HCT116 (cell line): Measurements from ENCODE around the gene MSRB3. TPM values are rescaled to one million over a fixed set of nuclear protein-coding genes. Genes with fewer than 3 reads are reported as not detected.

ENCODE experiments used
- ATAC-seq: fragments of 200-7000 bp; cut with Tn5 transposase; 2 replicates; pipeline ENCODE4 v1.9.1; 2020; ENCODE audit warnings: mild to moderate bottlenecking, moderate library complexity
- BruUV-seq: library from RNA; stranded (reverse); fragments of 400-500 nt; replicated peaks from 2 replicates; lab custom pipeline; 2021; lab: Mats Ljungman, UMichigan
- CTCF ChIA-PET: fragments of 300-600 bp; sonication (Branson Sonifier 250); formaldehyde crosslinking; loops from one replicate; lab custom pipeline; 2021; ENCODE audit warnings: antibody characterized with exemption; lab: Charles Lee
- POLR2A ChIA-PET: fragments of 300-600, 350-600 bp; sonication (Branson Sonifier 250); formaldehyde crosslinking; loops from one replicate; lab custom pipeline; 2021; ENCODE audit warnings: antibody characterized with exemption; lab: Charles Lee
- RAD21 ChIA-PET, 2 experiments: fragments of 300-600 bp; sonication (Branson Sonifier 250); formaldehyde crosslinking; loops; one replicate each; lab custom pipeline; 2023; ENCODE audit warnings: low total read pairs in 2 of 2; ENCODE audit not compliant: uncharacterized antibody in 2 of 2, unreplicated experiment in 2 of 2, low non-redundant PET in 1 of 2; lab: Charles Lee
- DNase-seq: peaks from one replicate; pipeline ENCODE4 v3.0.0-alpha.2; 2010; ENCODE audit warnings: low read depth, low spot score
- H2AFZ ChIP-seq: fragments of 200-600 bp; shearing (Covaris generic), sonication (generic); 2 replicates; pipeline ENCODE4 v1.6.1; 2017; ENCODE audit warnings: low read depth, mixed run types, mixed read lengths, antibody characterized with exemption, low read length; ENCODE audit not compliant: poor library complexity, severe bottlenecking
- H3K27ac ChIP-seq: 2 replicates; pipeline ENCODE4 v1.5.1; 2012; ENCODE audit warnings: low read depth, low read length
- H3K27me3 ChIP-seq: fragments of 200-600 bp; sonication (generic); 2 replicates; pipeline ENCODE4 v1.6.1; 2016; ENCODE audit warnings: mixed run types, low read length, mixed read lengths; ENCODE audit not compliant: insufficient read depth
- H3K36me3 ChIP-seq, 2 experiments: fragments of 200-500 bp in 1 of 2; fragments of 200-600 bp in 1 of 2; sonication (Bioruptor generic) in 1 of 2; sonication (generic) in 1 of 2; 2 replicates each; pipeline versions ENCODE4 v1.5.1 to v1.6.1; 2014 to 2016; ENCODE audit warnings: low read length in 2 of 2, inconsistent platforms in 1 of 2, mixed read lengths in 1 of 2, mixed run types in 1 of 2; ENCODE audit not compliant: insufficient read depth in 2 of 2, control insufficient read depth in 1 of 2
- H3K4me1 ChIP-seq, 2 experiments: fragments of 200-600 bp in 1 of 2; sonication (generic) in 1 of 2; 2 replicates each; pipeline versions ENCODE4 v1.5.1 to v1.6.1; 2012 to 2017; ENCODE audit warnings: low read length in 2 of 2, inconsistent platforms in 1 of 2, mild to moderate bottlenecking in 1 of 2, mixed read lengths in 1 of 2, mixed run types in 1 of 2, moderate library complexity in 1 of 2; ENCODE audit not compliant: insufficient read depth in 2 of 2, control insufficient read depth in 1 of 2
- H3K4me2 ChIP-seq: fragments of 200-600 bp; sonication (generic); 2 replicates; pipeline ENCODE4 v1.6.1; 2017; ENCODE audit warnings: mixed run types, low read length, mixed read lengths
- H3K4me3 ChIP-seq, 2 experiments: fragments of 200-600 bp in 1 of 2; sonication (generic) in 1 of 2; replicated peaks in 1 of 2; 2 replicates each; pipeline ENCODE4 v1.5.1; 2011 to 2016; ENCODE audit warnings: low read length in 2 of 2, control low read depth in 1 of 2, low read depth in 1 of 2, mild to moderate bottlenecking in 1 of 2, mixed read lengths in 1 of 2, mixed run types in 1 of 2
- H3K79me2 ChIP-seq: fragments of 200-600 bp; sonication (generic); 2 replicates; pipeline ENCODE4 v1.6.1; 2017; ENCODE audit warnings: mild to moderate bottlenecking, mixed run types, low read length, moderate library complexity, mixed read lengths; ENCODE audit not compliant: insufficient read depth
- H3K9ac ChIP-seq: fragments of 200-600 bp; sonication (generic); 2 replicates; pipeline ENCODE4 v1.6.1; 2016; ENCODE audit warnings: low read length, mixed read lengths
- H3K9me2 ChIP-seq: fragments of 200-600 bp; sonication (generic), shearing (Covaris generic); 2 replicates; pipeline ENCODE4 v1.6.1; 2017; ENCODE audit warnings: mixed run types, mild to moderate bottlenecking, moderate library complexity; ENCODE audit not compliant: insufficient read depth
- H3K9me3 ChIP-seq, 2 experiments: fragments of 200-500 bp in 1 of 2; fragments of 200-600 bp in 1 of 2; sonication (Bioruptor generic) in 1 of 2; sonication (generic) in 1 of 2; 2 replicates each; pipeline ENCODE4 v1.6.1; 2014 to 2017; ENCODE audit warnings: low read length in 2 of 2, mixed read lengths in 2 of 2, inconsistent platforms in 1 of 2, low read depth in 1 of 2, mild to moderate bottlenecking in 1 of 2, mixed run types in 1 of 2, moderate library complexity in 1 of 2; ENCODE audit not compliant: control insufficient read depth in 1 of 2, insufficient read depth in 1 of 2
- H4K20me1 ChIP-seq: fragments of 200-600 bp; sonication (generic), shearing (Covaris generic); 2 replicates; pipeline ENCODE4 v1.6.1; 2017; ENCODE audit warnings: mixed run types, mild to moderate bottlenecking, moderate library complexity; ENCODE audit not compliant: insufficient read depth
- CBX3 ChIP-seq: IDR thresholded peaks from 2 replicates; pipeline ENCODE4 v1.6.1; 2012; ENCODE audit warnings: low read depth
- CEBPB ChIP-seq: IDR thresholded peaks from 2 replicates; pipeline ENCODE4 v1.6.1; 2012; ENCODE audit warnings: low read depth
- CTCF ChIP-seq, 3 experiments: fragments of 200-600 bp in 1 of 3; sonication (generic) in 1 of 3; IDR thresholded peaks in 2 of 3; conservative IDR thresholded peaks in 1 of 3; 2 replicates each; pipeline ENCODE4 v1.5.1; 2012 to 2017; ENCODE audit warnings: low read depth in 2 of 3, low read length in 2 of 3, antibody characterized with exemption in 1 of 3, borderline replicate concordance in 1 of 3, control low read depth in 1 of 3, mild to moderate bottlenecking in 1 of 3, mixed read lengths in 1 of 3, mixed run types in 1 of 3, moderate library complexity in 1 of 3; ENCODE audit not compliant: insufficient read depth in 1 of 3
- ELF1 ChIP-seq: IDR thresholded peaks from 2 replicates; pipeline ENCODE4 v1.6.1; 2012; ENCODE audit warnings: low read depth, borderline replicate concordance
- EZH2phosphoT487 ChIP-seq: fragments of 200-600 bp; IDR thresholded peaks from 2 replicates; pipeline ENCODE4 v1.6.1; 2018; ENCODE audit warnings: antibody characterized with exemption, borderline replicate concordance
- FOSL1 ChIP-seq: IDR thresholded peaks from 2 replicates; pipeline ENCODE4 v1.6.1; 2012; ENCODE audit warnings: low read depth
- JUND ChIP-seq: IDR thresholded peaks from 2 replicates; pipeline ENCODE4 v1.6.1; 2012
- MAX ChIP-seq: IDR thresholded peaks from 2 replicates; pipeline ENCODE4 v1.6.1; 2012
- POLR2A ChIP-seq: IDR thresholded peaks from 2 replicates; pipeline ENCODE4 v1.7.0; 2011; ENCODE audit warnings: borderline replicate concordance; ENCODE audit not compliant: insufficient read depth, insufficient read length; ENCODE audit errors: extremely low read depth
- POLR2AphosphoS5 ChIP-seq: IDR thresholded peaks from 2 replicates; pipeline ENCODE4 v1.6.1; 2011; ENCODE audit warnings: mild to moderate bottlenecking, low read depth, low read length, moderate library complexity
- RAD21 ChIP-seq: IDR thresholded peaks from 2 replicates; pipeline ENCODE4 v1.6.1; 2012; ENCODE audit warnings: low read depth, mild to moderate bottlenecking
- SIN3A ChIP-seq: IDR thresholded peaks from 2 replicates; pipeline ENCODE4 v1.6.1; 2012; ENCODE audit warnings: low read depth
- SP1 ChIP-seq: IDR thresholded peaks from 2 replicates; pipeline ENCODE4 v1.6.1; 2012; ENCODE audit warnings: low read depth
- SRF ChIP-seq: IDR thresholded peaks from 2 replicates; pipeline ENCODE4 v1.6.1; 2012; ENCODE audit warnings: low read depth
- TCF7L2 ChIP-seq: IDR thresholded peaks from 2 replicates; pipeline ENCODE4 v1.7.0; 2011; ENCODE audit warnings: borderline replicate concordance, inconsistent platforms; ENCODE audit not compliant: insufficient read depth, insufficient read length; ENCODE audit errors: extremely low read depth
- ZBTB33 ChIP-seq: IDR thresholded peaks from 2 replicates; pipeline ENCODE4 v1.6.1; 2011; ENCODE audit warnings: mild to moderate bottlenecking, low read length, moderate library complexity; ENCODE audit not compliant: insufficient replicate concordance; ENCODE audit errors: extremely low read depth
- intact Hi-C: fragments of 100-400 bp; cut with micrococcal nuclease; formaldehyde crosslinking; loops from 2 replicates; pipeline ENCODE4 v1.10.0; 2022
- total RNA-seq: library from RNA; stranded (reverse); gene quantifications from one replicate; pipeline ENCODE4 v1.2.1, GENCODE V29; 2021; ENCODE audit not compliant: unreplicated experiment

MSRB3 gene
- total RNA-seq, 1 experiment from 2014 or later, result 8.2 TPM

GRCh38 chr12:65494537-65494936, 216.1 kb downstream of the MSRB3 start:
- ChIA-PET CTCF (no interaction called here), RAD21 (no interaction called here)

GRCh38 chr12:65495233-65495632, 216.8 kb downstream of the MSRB3 start:
- POLR2A ChIA-PET, result interaction anchor here (1.1 to 2.4 kb wide), 5 partner anchors 15 to 189 kb away, joined by 3 to 11 read pairs (median 6); no protein-coding TSS in a partner anchor
- ATAC-seq (peak; percentile 86), DNase-seq (peak; percentile 88)
- no peak overlapping the region for H3K4me3 ChIP-seq
- H3K9me2 ChIP-seq, result no peaks in the 10 kb centered on the region
- no peaks in the 10 kb centered on the region for H4K20me1 ChIP-seq
- H3K9ac ChIP-seq, result peak overlapping the region; percentile 70
- peak overlapping the region; percentile 87 for H3K27ac ChIP-seq
- RAD21 ChIA-PET, result no interaction called here
- CTCF ChIA-PET, result no interaction called here
- peak overlapping the region; percentile 59 for H3K4me2 ChIP-seq
- no peak overlapping the region for H2AFZ ChIP-seq
- H3K9me3 ChIP-seq, result no peaks in the 10 kb centered on the region
- intact Hi-C loops, result loop anchor here (5.0 kb wide), 2 partner anchors 63 to 183 kb away; no protein-coding TSS in a partner anchor
- no peaks in the 10 kb centered on the region for H3K27me3 ChIP-seq
- peaks cover 21% of the 10 kb centered on the region for H3K79me2 ChIP-seq
- peaks cover 0 to 10% of the 10 kb centered on the region in 2 experiments; a peak in 1 of 4 replicates for H3K36me3 ChIP-seq
- BruUV-seq, result no TSS peak
- peaks cover 84 to 86% of the 10 kb centered on the region in 2 experiments for H3K4me1 ChIP-seq
- TF ChIP-seq CTCF (IDR thresholded peaks at IDR 0.05 in 2 of 3, conservative IDR thresholded peaks at IDR 0.05 in 1 of 3; ENCODE audit: borderline replicate concordance in 1 of 3, insufficient read depth in 1 of 3, low read depth in 2 of 3, low read length in 2 of 3) (no peak), POLR2A (peak; percentile 35), TCF7L2 (peak; percentile 64), SIN3A (peak; percentile 88), EZH2phosphoT487 (no peak), ZBTB33 (no peak), MAX (peak; percentile 92), CBX3 (peak; percentile 74), FOSL1 (peak; percentile 76)

More at GRCh38 chr12:65494537-65494936, 216.1 kb downstream of the MSRB3 start:
- ATAC-seq (peak; percentile 51), DNase-seq (peak; percentile 85)
- H3K9me3 ChIP-seq, result no peaks in the 10 kb centered on the region
- POLR2A ChIA-PET, result interaction anchor here (1.4 to 2.4 kb wide), 4 partner anchors 15 to 63 kb away, joined by 4 to 11 read pairs (median 8); no protein-coding TSS in a partner anchor
- H3K27me3 ChIP-seq, result no peaks in the 10 kb centered on the region
- H3K79me2 ChIP-seq, result peaks cover 21% of the 10 kb centered on the region
- H3K36me3 ChIP-seq, result peaks cover 0 to 10% of the 10 kb centered on the region in 2 experiments; a peak in 1 of 4 replicates
- no peaks in the 10 kb centered on the region for H4K20me1 ChIP-seq
- intact Hi-C loops, result no loop called here
- H3K9me2 ChIP-seq, result no peaks in the 10 kb centered on the region
- no TSS peak for BruUV-seq
- TF ChIP-seq JUND (peak; percentile 77), EZH2phosphoT487 (no peak), SP1 (peak; percentile 90), MAX (0 out of 2 replicates have a peak, but pooled peaks have one; percentile 11), CEBPB (0 out of 2 replicates have a peak, but pooled peaks have one; percentile 43), SRF (0 out of 2 replicates have a peak, but pooled peaks have one; percentile 17), RAD21 (peak; percentile 13; the same call in 1 of the 2 replicates), TCF7L2 (peak; percentile 100), CBX3 (peak; percentile 72), POLR2AphosphoS5 (peak; percentile 29; the same call in 1 of the 2 replicates), ELF1 (no peak; the same call in 1 of the 2 replicates)
- H2AFZ ChIP-seq, result no peak overlapping the region
- peak overlapping the region; percentile 59 for H3K4me2 ChIP-seq
- H3K27ac ChIP-seq, result peak overlapping the region; percentile 87
- H3K4me1 ChIP-seq, result peaks cover 84 to 86% of the 10 kb centered on the region in 2 experiments
- peak overlapping the region in 1 of 2 experiments; percentile 5; a peak in 1 of 4 replicates for H3K4me3 ChIP-seq
- H3K9ac ChIP-seq, result peak overlapping the region; percentile 70
